Stimulated activated CD4-positive, alpha-beta T cell treated with anti-CD3 and anti-CD28 coated beads, Interleukin-1b, Interleukin-23, amount 100 ng/mL, for 24 hours (primary cell): ENCODE measurements around the gene ABCG1.
"Not testable (repeated sequence)": the region's sequence is repeated elsewhere in the genome, so short reads cannot be mapped to it uniquely, and the experiment has no call there.

Experiments
- DNase-seq, 4 experiments: peaks; one replicate each; pipeline ENCODE4 v3.0.0-alpha.2; 2020; ENCODE audit warnings: low read depth in 4 of 4, low spot score in 1 of 4

The ABCG1 gene

GRCh38 chr21:42218836-42219605, at the start of gene ABCG1:
Gene ABCG1, plus strand, starts transcription at chr21:42219140. Its CDS starts 123 bp downstream, at chr21:42219263.
- DNase-seq = no peak

- DNase-seq = no peak
Measured at GRCh38 chr21:42169758-42170157, 49.2 kb upstream of the ABCG1 start.

- no peak for DNase-seq
Measured at GRCh38 chr21:42171091-42172053, 47.6 kb upstream of the ABCG1 start.

- no peak for DNase-seq
Measured at GRCh38 chr21:42172596-42173483, 46.1 kb upstream of the ABCG1 start.

GRCh38 chr21:42174173-42174572, 44.8 kb upstream of the ABCG1 start:
- DNase-seq = no peak

- no peak for DNase-seq
Measured at GRCh38 chr21:42175110-42175710, 43.7 kb upstream of the ABCG1 start.

- DNase-seq = no peak
Measured at GRCh38 chr21:42176859-42177258, 42.1 kb upstream of the ABCG1 start.

GRCh38 chr21:42179316-42179715, 39.6 kb upstream of the ABCG1 start:
- DNase-seq = no peak

GRCh38 chr21:42180001-42180400, 38.9 kb upstream of the ABCG1 start:
- not testable (repeated sequence) for DNase-seq

GRCh38 chr21:42182713-42183371, 36.1 kb upstream of the ABCG1 start:
- no peak for DNase-seq

GRCh38 chr21:42183374-42184266, 35.3 kb upstream of the ABCG1 start:
- DNase-seq = no peak

GRCh38 chr21:42186591-42186990, 32.3 kb upstream of the ABCG1 start:
- no peak for DNase-seq

- DNase-seq = peak; percentile 28 to 66 (median 46)
Measured at GRCh38 chr21:42187976-42188653, 30.8 kb upstream of the ABCG1 start.

- DNase-seq = no peak
Measured at GRCh38 chr21:42188663-42189062, 30.3 kb upstream of the ABCG1 start.

GRCh38 chr21:42189431-42189830, 29.5 kb upstream of the ABCG1 start:
- DNase-seq = no peak

GRCh38 chr21:42189860-42190485, 29.0 kb upstream of the ABCG1 start:
- DNase-seq = no peak

GRCh38 chr21:42190486-42190863, 28.5 kb upstream of the ABCG1 start:
- no peak for DNase-seq

GRCh38 chr21:42191064-42191463, 27.9 kb upstream of the ABCG1 start:
- DNase-seq = no peak
